Measurements from ENCODE around the gene SPCS3. TPM values are rescaled to one million over a fixed set of nuclear protein-coding genes. Genes with fewer than 3 reads are reported as not detected.

SPCS3 gene
- total RNA-seq, 1 donor from 2014 or later, result 57.4 TPM

GRCh38 chr4:176298664-176299063, 21.1 kb upstream of the SPCS3 start:
- intact Hi-C loops (cut with DNase I), result no loop called here
- H3K27ac ChIP-seq, result no peak overlapping the region
- no peaks in the 10 kb centered on the region for H3K27me3 ChIP-seq
- no peak for DNase-seq (ENCODE audit: low spot score in 2 of 2)
- H3K4me1 ChIP-seq, result no peaks in the 10 kb centered on the region
- H3K9me3 ChIP-seq, result no peaks in the 10 kb centered on the region
- H3K4me3 ChIP-seq, result no peak overlapping the region
- TF ChIP-seq CTCF (IDR thresholded peaks at IDR 0.05), result no peak
- H3K36me3 ChIP-seq, result no peaks in the 10 kb centered on the region

GRCh38 chr4:176300036-176300435, 19.7 kb upstream of the SPCS3 start:
- intact Hi-C loops (cut with DNase I), result no loop called here
- no peak for DNase-seq (ENCODE audit: low spot score in 2 of 2)
- TF ChIP-seq CTCF (IDR thresholded peaks at IDR 0.05), result no peak

GRCh38 chr4:176300565-176300964, 19.2 kb upstream of the SPCS3 start:
- Histone ChIP-seq H3K4me3 (no peak overlapping the region), H3K27me3 (no peaks in the 10 kb centered on the region), H3K27ac (no peak overlapping the region), H3K36me3 (no peaks in the 10 kb centered on the region), H3K4me1 (no peaks in the 10 kb centered on the region), H3K9me3 (no peaks in the 10 kb centered on the region)
- no peak for DNase-seq (ENCODE audit: low spot score in 2 of 2)
- TF ChIP-seq CTCF (IDR thresholded peaks at IDR 0.05), result no peak
- intact Hi-C loops (cut with DNase I), result no loop called here

More at GRCh38 chr4:176300036-176300435, 19.7 kb upstream of the SPCS3 start:
- no peaks in the 10 kb centered on the region for H3K36me3 ChIP-seq
- no peak overlapping the region for H3K27ac ChIP-seq
- H3K4me3 ChIP-seq, result no peak overlapping the region
- no peaks in the 10 kb centered on the region for H3K4me1 ChIP-seq
- no peaks in the 10 kb centered on the region for H3K27me3 ChIP-seq
- H3K9me3 ChIP-seq, result no peaks in the 10 kb centered on the region

GRCh38 chr4:176302283-176303275, 17.2 kb upstream of the SPCS3 start:
- TF ChIP-seq CTCF (IDR thresholded peaks at IDR 0.05), result no peak

GRCh38 chr4:176303938-176304337, 15.8 kb upstream of the SPCS3 start:
- no peak for DNase-seq (ENCODE audit: low spot score in 2 of 2)
- intact Hi-C loops (cut with DNase I), result no loop called here
- no peak for TF ChIP-seq CTCF (IDR thresholded peaks at IDR 0.05)
- H3K27me3 ChIP-seq, result no peaks in the 10 kb centered on the region
- no peak overlapping the region for H3K27ac ChIP-seq
- H3K36me3 ChIP-seq, result no peaks in the 10 kb centered on the region
- H3K9me3 ChIP-seq, result no peaks in the 10 kb centered on the region
- H3K4me1 ChIP-seq, result no peaks in the 10 kb centered on the region
- H3K4me3 ChIP-seq, result no peak overlapping the region

More at GRCh38 chr4:176302283-176303275, 17.2 kb upstream of the SPCS3 start:
- Histone ChIP-seq H3K36me3 (no peaks in the 10 kb centered on the region), H3K27me3 (no peaks in the 10 kb centered on the region), H3K9me3 (no peaks in the 10 kb centered on the region), H3K4me1 (no peaks in the 10 kb centered on the region), H3K27ac (no peak overlapping the region), H3K4me3 (no peak overlapping the region)
- intact Hi-C loops (cut with DNase I), result no loop called here
- no peak for DNase-seq (ENCODE audit: low spot score in 2 of 2)
